Measurements from ENCODE around the gene OPTN.
"Not testable (repeated sequence)": the region's sequence is repeated elsewhere in the genome, so short reads cannot be mapped to it uniquely, and the experiment has no call there.

OPTN gene

GRCh38 chr10:13091801-13092200 is 8.2 kb upstream of the OPTN start:
- no peak for DNase-seq

GRCh38 chr10:13092291-13093102 is 7.5 kb upstream of the OPTN start:
- no peak for DNase-seq

- DNase-seq: not testable (repeated sequence)
Observed at GRCh38 chr10:13094082-13094481, 5.9 kb upstream of the OPTN start.

- DNase-seq: no peak
Observed at GRCh38 chr10:13095094-13095493, 4.9 kb upstream of the OPTN start.

GRCh38 chr10:13095929-13096328 is 4.0 kb upstream of the OPTN start:
- DNase-seq: no peak

GRCh38 chr10:13099144-13099665 is 758 bp upstream of the OPTN start:
- peak; percentile 15 for DNase-seq

GRCh38 chr10:13100349-13101294 is 659 bp downstream of the OPTN start:
- no peak for DNase-seq

GRCh38 chr10:13102002-13102794 is 2.2 kb downstream of the OPTN start:
- DNase-seq: no peak

GRCh38 chr10:13103554-13103953 is 3.6 kb downstream of the OPTN start:
- no peak for DNase-seq

GRCh38 chr10:13104697-13105096 is 4.7 kb downstream of the OPTN start:
- DNase-seq: no peak

- DNase-seq: no peak
Observed at GRCh38 chr10:13105184-13105583, 5.2 kb downstream of the OPTN start.

- no peak for DNase-seq
Observed at GRCh38 chr10:13106387-13107045, 6.6 kb downstream of the OPTN start.

- DNase-seq: no peak
Observed at GRCh38 chr10:13110908-13111307, 10.9 kb downstream of the OPTN start.

- DNase-seq: no peak
Observed at GRCh38 chr10:13113544-13113943, 13.6 kb downstream of the OPTN start.

GRCh38 chr10:13115832-13116803 is 16.2 kb downstream of the OPTN start:
- no peak for DNase-seq

- DNase-seq: no peak
Observed at GRCh38 chr10:13117841-13118783, 18.1 kb downstream of the OPTN start.

- no peak for DNase-seq
Observed at GRCh38 chr10:13118784-13119410, 18.9 kb downstream of the OPTN start.

- no peak for DNase-seq
Observed at GRCh38 chr10:13120786-13121499, 21.0 kb downstream of the OPTN start.

- DNase-seq: no peak
Observed at GRCh38 chr10:13121500-13121854, 21.5 kb downstream of the OPTN start.

Measured in stimulated activated CD4-positive, alpha-beta T cell treated with anti-CD3 and anti-CD28 coated beads, Interleukin-12 subunit alpha, Interleukin-12 subunit beta, amount 100 ng/mL, for 4 hours (primary cell).